Measurements from ENCODE around the gene KAT2A.

The KAT2A gene

GRCh38 chr17:42113293-42114069 is 7.7 kb downstream of the KAT2A start:
- DNase-seq = no peak

GRCh38 chr17:42112552-42113176 is 8.5 kb downstream of the KAT2A start, which contains the start of gene DHX58:
Gene DHX58 (minus strand): TSS chr17:42112714. CDS start chr17:42111892, 822 bp downstream.
- DNase-seq = no peak

GRCh38 chr17:42111871-42112551 is 9.2 kb downstream of the KAT2A start:
- no peak for DNase-seq

- DNase-seq = no peak
Observed at GRCh38 chr17:42111265-42111636, 9.9 kb downstream of the KAT2A start.

GRCh38 chr17:42110301-42111264 is 10.6 kb downstream of the KAT2A start:
- DNase-seq = no peak

GRCh38 chr17:42109086-42109485 is 12.1 kb downstream of the KAT2A start:
- no peak for DNase-seq

- peak; percentile 55 for DNase-seq
Observed at GRCh38 chr17:42107597-42108576, 13.3 kb downstream of the KAT2A start.

GRCh38 chr17:42107124-42107523 is 14.0 kb downstream of the KAT2A start:
- DNase-seq = no peak

GRCh38 chr17:42106009-42106408 is 15.2 kb downstream of the KAT2A start:
- DNase-seq = no peak

GRCh38 chr17:42104264-42104663 is 16.9 kb downstream of the KAT2A start:
- no peak for DNase-seq

- DNase-seq = no peak
Observed at GRCh38 chr17:42103221-42103954, 17.8 kb downstream of the KAT2A start.

GRCh38 chr17:42101513-42102292 is 19.5 kb downstream of the KAT2A start:
- peak; percentile 48 for DNase-seq

GRCh38 chr17:42098730-42099399 is 22.3 kb downstream of the KAT2A start:
- DNase-seq = no peak

- DNase-seq = peak; percentile 46
Observed at GRCh38 chr17:42097691-42098631, 23.2 kb downstream of the KAT2A start, which contains the start of gene ZNF385C. Gene ZNF385C (minus strand): TSS chr17:42098473. CDS start chr17:42063056, 35,417 bp downstream.

- DNase-seq = no peak
Observed at GRCh38 chr17:42096360-42097111, 24.6 kb downstream of the KAT2A start.

GRCh38 chr17:42094375-42095069 is 26.6 kb downstream of the KAT2A start:
- no peak for DNase-seq

Measured in right kidney (tissue), 1 donor.